GM12875 (cell line): Measurements from ENCODE around the gene SMOC1.

Experiments
- H3K4me3 ChIP-seq: one replicate; pipeline ENCODE4 v1.5.1; 2011; ENCODE audit warnings: low read depth, low read length, control low read depth
- CTCF ChIP-seq: IDR thresholded peaks from 2 replicates; pipeline ENCODE4 v1.5.1; 2011; ENCODE audit warnings: low read depth, mild to moderate bottlenecking, control low read depth, inconsistent platforms, low read length, moderate library complexity, borderline replicate concordance; ENCODE audit not compliant: insufficient read depth

The SMOC1 gene

GRCh38 chr14:70032447-70032846 is 153.2 kb downstream of the SMOC1 start:
- no peak for TF ChIP-seq CTCF
- H3K4me3 ChIP-seq = no peak overlapping the region

DNA sequence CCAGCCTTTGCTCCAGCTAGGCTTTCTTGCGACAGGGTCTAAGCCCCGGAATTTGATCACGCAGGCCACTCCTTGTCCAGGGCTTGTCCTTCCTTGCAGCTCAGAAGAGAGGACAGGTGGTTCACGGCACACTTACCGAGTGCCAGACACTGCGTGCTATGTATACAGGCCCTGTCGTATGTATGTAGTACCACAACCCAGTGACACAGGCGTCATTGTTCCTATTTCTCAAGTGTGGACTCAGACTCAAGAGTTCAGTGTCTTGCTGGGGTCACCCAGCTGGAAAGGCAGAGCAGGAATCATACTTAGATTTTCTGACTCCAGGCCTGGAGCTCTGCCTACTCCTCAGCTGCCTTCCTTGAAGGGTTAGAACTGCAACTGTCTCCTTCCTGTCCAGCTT is 153.9 kb downstream of the SMOC1 start:
- no peak overlapping the region for H3K4me3 ChIP-seq
- TF ChIP-seq CTCF = no peak

DNA sequence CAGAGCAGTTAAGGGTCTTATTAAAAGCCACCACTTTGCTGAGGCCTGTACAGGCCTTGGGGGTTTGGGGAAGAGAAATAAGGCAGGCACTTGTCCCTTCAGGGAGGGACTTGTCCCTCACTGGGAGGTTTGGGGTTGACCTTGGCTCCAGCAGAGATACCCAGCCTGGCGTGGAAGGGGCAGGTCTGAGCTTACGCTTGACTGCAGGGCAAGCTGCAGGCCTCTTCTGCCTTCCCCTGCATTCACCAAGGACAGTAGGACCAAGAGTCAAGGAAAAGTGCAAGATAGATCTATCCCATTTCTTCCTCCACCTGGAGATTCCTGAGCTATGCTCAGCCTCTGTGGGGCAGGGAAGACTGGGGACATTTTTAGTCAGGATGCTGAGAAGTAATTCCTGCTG is 154.3 kb downstream of the SMOC1 start:
- TF ChIP-seq CTCF = no peak
- H3K4me3 ChIP-seq = no peak overlapping the region

DNA sequence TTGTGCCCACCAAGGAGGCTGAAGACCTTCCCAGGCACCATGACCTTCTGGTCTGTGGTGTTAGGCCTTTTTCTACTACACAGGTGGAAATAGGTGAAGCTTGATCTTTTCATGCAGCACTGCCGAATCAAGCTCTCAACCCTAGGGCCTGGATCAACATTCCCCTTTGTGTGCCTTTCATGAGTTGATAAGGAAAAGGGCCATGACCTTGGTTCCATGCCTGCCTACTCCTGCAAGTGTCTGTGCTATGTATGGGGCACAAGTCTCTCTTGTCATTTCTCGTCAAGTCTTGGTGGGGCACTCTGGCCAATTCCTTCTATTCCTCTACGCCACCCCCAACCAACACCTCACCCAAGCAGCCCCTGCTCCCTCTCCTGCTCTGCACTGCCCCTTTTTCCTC is 155.0 kb downstream of the SMOC1 start:
- no peak for TF ChIP-seq CTCF
- H3K4me3 ChIP-seq = no peak overlapping the region

- no peak overlapping the region for H3K4me3 ChIP-seq
- TF ChIP-seq CTCF = no peak; the same call in 1 of the 2 replicates
Observed at GRCh38 chr14:70036665-70037064, 157.4 kb downstream of the SMOC1 start.

DNA sequence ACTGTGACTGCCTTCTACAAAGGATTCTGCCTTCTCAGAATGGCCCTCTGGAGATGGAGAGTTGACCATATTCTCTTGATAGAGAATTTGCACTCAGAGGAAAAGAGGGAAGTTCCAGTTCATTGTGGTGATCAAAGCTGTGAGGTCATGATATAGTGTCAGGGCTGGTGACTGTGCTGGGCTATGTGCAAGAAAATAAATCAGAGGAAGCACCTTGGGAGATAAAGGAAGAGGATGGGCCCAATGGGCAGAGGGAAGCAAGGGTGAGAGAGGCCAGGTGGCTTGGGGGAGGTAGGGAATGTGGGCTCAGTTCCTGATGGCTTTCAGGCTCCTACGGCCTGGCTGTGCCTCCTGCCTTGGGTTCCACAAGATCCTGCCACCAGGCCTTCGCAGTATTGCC is 163.8 kb downstream of the SMOC1 start:
- no peak overlapping the region for H3K4me3 ChIP-seq
- no peak for TF ChIP-seq CTCF

DNA sequence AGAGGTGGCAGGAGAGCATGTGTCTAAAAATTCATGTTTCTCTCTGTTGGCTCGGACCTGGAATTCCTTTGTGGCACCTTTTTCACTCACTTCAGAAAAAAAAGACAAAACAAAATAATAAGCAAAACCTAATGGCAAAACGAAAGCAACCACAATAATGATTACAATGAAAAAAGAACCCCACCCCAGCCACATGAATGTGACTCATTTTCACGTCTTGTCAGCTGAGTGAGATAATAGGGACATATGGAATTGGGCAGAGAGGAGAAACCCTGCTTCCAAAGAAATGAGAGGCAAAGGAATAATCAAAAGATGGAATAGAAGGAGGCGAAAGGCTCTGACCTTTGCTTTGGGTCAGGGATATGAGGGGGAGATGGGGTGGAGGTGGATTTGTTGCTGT is 166.1 kb downstream of the SMOC1 start:
- no peak overlapping the region for H3K4me3 ChIP-seq
- no peak for TF ChIP-seq CTCF
